Small intestine (tissue), 7 donors: ENCODE data around the gene NUP205. TPM values are rescaled to one million over a fixed set of nuclear protein-coding genes. Genes with fewer than 3 reads are reported as not detected.
A peak's percentile ranks its signal among the peaks of the same experiment; 100 is the strongest.
"Not testable (repeated sequence)": the region's sequence is repeated elsewhere in the genome, so short reads cannot be mapped to it uniquely, and the experiment has no call there.

Source experiments
- DNase-seq, 2 donors: peaks; one replicate each; pipeline versions ENCODE4 v3.0.0 to v3.0.0-alpha.2; 2013
- FAIRE-seq: peaks from 2 replicates; lab custom pipeline; 2012; peaks lifted over from hg19 to GRCh38; lab: Jason Lieb, UNC
- H3K27ac ChIP-seq, 3 donors: one replicate each; pipeline ENCODE4 v1.5.1; 2013; ENCODE audit warnings: low read length in 2 of 3, mild to moderate bottlenecking in 2 of 3, control low read depth in 1 of 3, inconsistent platforms in 1 of 3, low read depth in 1 of 3, moderate library complexity in 1 of 3
- H3K27me3 ChIP-seq, 3 donors: one replicate each; pipeline ENCODE4 v1.6.1; 2013; ENCODE audit warnings: low read length in 3 of 3, inconsistent platforms in 1 of 3; ENCODE audit not compliant: control insufficient read depth in 3 of 3, insufficient read depth in 3 of 3
- H3K36me3 ChIP-seq, 3 donors: one replicate each; pipeline ENCODE4 v1.6.1; 2013; ENCODE audit warnings: low read length in 3 of 3, inconsistent platforms in 1 of 3, low read depth in 1 of 3, mild to moderate bottlenecking in 1 of 3, moderate library complexity in 1 of 3; ENCODE audit not compliant: control insufficient read depth in 3 of 3, insufficient read depth in 2 of 3
- H3K4me1 ChIP-seq, 3 donors: one replicate each; pipeline ENCODE4 v1.6.1; 2013; ENCODE audit warnings: low read length in 2 of 3, inconsistent platforms in 1 of 3, low read depth in 1 of 3, mild to moderate bottlenecking in 1 of 3, moderate library complexity in 1 of 3; ENCODE audit not compliant: control insufficient read depth in 3 of 3, insufficient read depth in 2 of 3
- H3K4me3 ChIP-seq, 3 donors: one replicate each; pipeline ENCODE4 v1.5.1; 2013; ENCODE audit warnings: low read length in 3 of 3, control low read depth in 1 of 3, inconsistent platforms in 1 of 3, low read depth in 1 of 3, mild to moderate bottlenecking in 1 of 3, moderate library complexity in 1 of 3
- H3K9me3 ChIP-seq, 2 donors: one replicate each; pipeline ENCODE4 v1.6.1; 2013; ENCODE audit warnings: low read depth in 1 of 2, low read length in 1 of 2; ENCODE audit not compliant: control insufficient read depth in 2 of 2, insufficient read depth in 1 of 2
- WGBS, 3 donors: extraction: QIAGEN DNeasy Blood & Tissue Kit; methylation state at CpG; one replicate each; pipeline ENCODE4 v1.1.7; 2013; 5-methylcytosine and 5-hydroxymethylcytosine counted together
- polyA plus RNA-seq, 4 donors: library from polyadenylated mRNA; stranded (reverse) in 3 of 4; unstranded in 1 of 4; fragments of 200-250 nt in 3 of 4; fragments of 120-200 nt in 1 of 4; gene quantifications; one replicate each; pipeline versions ENCODE4 v1.2.1 to v1.2.3, GENCODE V29; 2013
- donor health status: healthy with polysubstance abuse.
- donor health status: control.
- donor health status: control.
- donor health status: Bipolar disorder and iron deficiency.
- donor health status: healthy.

The NUP205 gene
- polyA plus RNA-seq, 4 donors, result 17.6 to 37.9 (median 25.6) TPM

- H3K27me3 ChIP-seq, result no peaks in the 10 kb centered on the region
- no peak overlapping the region for H3K4me3 ChIP-seq
- 73 to 85% (median 75%) methylated on average over 2 of the region's 2 CpGs for WGBS, 3 donors
- DNase-seq (no peak), FAIRE-seq (no peak)
- no peaks in the 10 kb centered on the region for H3K9me3 ChIP-seq
- H3K27ac ChIP-seq, result no peak overlapping the region
- no peaks in the 10 kb centered on the region for H3K4me1 ChIP-seq
- peaks cover 7 to 25% (median 16%) of the 10 kb centered on the region in 3 donors for H3K36me3 ChIP-seq
Observed at GRCh38 chr7:135617781-135618180, 60.1 kb downstream of the NUP205 start.

- Histone ChIP-seq H3K27me3 (no peaks in the 10 kb centered on the region), H3K4me1 (no peaks in the 10 kb centered on the region), H3K27ac (no peak overlapping the region), H3K9me3 (no peaks in the 10 kb centered on the region), H3K36me3 (peaks cover 9 to 26% (median 20%) of the 10 kb centered on the region in 3 donors), H3K4me3 (no peak overlapping the region)
- FAIRE-seq (no peak), DNase-seq (no peak)
- WGBS, 3 donors, result 84 to 90% (median 84%) methylated on average over 7 of the region's 7 CpGs
Observed at GRCh38 chr7:135618510-135618909, 60.8 kb downstream of the NUP205 start.

- no peak overlapping the region for H3K27ac ChIP-seq
- no peak overlapping the region for H3K4me3 ChIP-seq
- H3K36me3 ChIP-seq, result peaks cover 10 to 33% (median 21%) of the 10 kb centered on the region in 3 donors
- FAIRE-seq (no peak), DNase-seq (no peak)
- no peaks in the 10 kb centered on the region for H3K4me1 ChIP-seq
- no peaks in the 10 kb centered on the region for H3K9me3 ChIP-seq
- H3K27me3 ChIP-seq, result no peaks in the 10 kb centered on the region
- 93 to 100% (median 97%) methylated on average over 2 of the region's 2 CpGs for WGBS, 3 donors
Observed at GRCh38 chr7:135620447-135620846, 62.7 kb downstream of the NUP205 start.

- FAIRE-seq (peak; percentile 91), DNase-seq (peak; percentile 50 to 72)
- H3K27me3 ChIP-seq, result no peaks in the 10 kb centered on the region
- no peak overlapping the region for H3K27ac ChIP-seq
- no peaks in the 10 kb centered on the region for H3K9me3 ChIP-seq
- peaks cover 10 to 33% (median 22%) of the 10 kb centered on the region in 3 donors for H3K36me3 ChIP-seq
- H3K4me3 ChIP-seq, result no peak overlapping the region
- H3K4me1 ChIP-seq, result no peaks in the 10 kb centered on the region
- WGBS, 3 donors, result 69 to 79% (median 72%) methylated on average over 1 of the region's 1 CpG
Observed at GRCh38 chr7:135620980-135621850, 63.5 kb downstream of the NUP205 start.

GRCh38 chr7:135634191-135634878 lies 76.6 kb downstream of the NUP205 start:
- 90 to 95% (median 92%) methylated on average over 7 of the region's 7 CpGs for WGBS, 3 donors
- H3K27ac ChIP-seq, result peak overlapping the region in 1 of 3 donors; percentile 50

GRCh38 chr7:135639690-135640089 lies 82.0 kb downstream of the NUP205 start:
- not testable (repeated sequence) for H3K4me3 ChIP-seq, H3K9me3 ChIP-seq, H3K27me3 ChIP-seq, H3K27ac ChIP-seq, DNase-seq, H3K4me1 ChIP-seq, FAIRE-seq
- peaks cover 8 to 27% (median 10%) of the 10 kb centered on the region in 3 donors for H3K36me3 ChIP-seq

More at GRCh38 chr7:135634191-135634878, 76.6 kb downstream of the NUP205 start:
- DNase-seq (peak in 1 of 2 donors; percentile 42), FAIRE-seq (no peak)
- H3K9me3 ChIP-seq, result no peaks in the 10 kb centered on the region
- H3K4me3 ChIP-seq, result no peak overlapping the region
- no peaks in the 10 kb centered on the region for H3K27me3 ChIP-seq
- peaks cover 0 to 5% (median 0%) of the 10 kb centered on the region in 3 donors for H3K4me1 ChIP-seq
- H3K36me3 ChIP-seq, result peaks cover 0 to 22% (median 7%) of the 10 kb centered on the region in 3 donors

- H3K27me3 ChIP-seq, result no peaks in the 10 kb centered on the region
- FAIRE-seq (no peak), DNase-seq (no peak)
- no peak overlapping the region for H3K4me3 ChIP-seq
- peaks cover 12 to 27% (median 12%) of the 10 kb centered on the region in 3 donors for H3K36me3 ChIP-seq
- 77 to 93% (median 81%) methylated on average over 3 of the region's 3 CpGs for WGBS, 3 donors
- no peaks in the 10 kb centered on the region for H3K4me1 ChIP-seq
- no peak overlapping the region for H3K27ac ChIP-seq
- no peaks in the 10 kb centered on the region for H3K9me3 ChIP-seq
Observed at GRCh38 chr7:135644154-135644553, 86.4 kb downstream of the NUP205 start.

GRCh38 chr7:135644729-135645128 lies 87.0 kb downstream of the NUP205 start:
- Histone ChIP-seq H3K9me3 (no peaks in the 10 kb centered on the region), H3K27me3 (no peaks in the 10 kb centered on the region), H3K4me1 (no peaks in the 10 kb centered on the region), H3K36me3 (peaks cover 12 to 23% (median 12%) of the 10 kb centered on the region in 3 donors), H3K27ac (no peak overlapping the region), H3K4me3 (no peak overlapping the region)
- WGBS, 3 donors, result 85 to 88% (median 86%) methylated on average over 3 of the region's 3 CpGs
- FAIRE-seq, result no peak
- no peak for DNase-seq
